ENCODE measurements around the gene NPPB. TPM values are rescaled to one million over a fixed set of nuclear protein-coding genes. Genes with fewer than 3 reads are reported as not detected.

The NPPB gene
- polyA plus RNA-seq, 1 donor from 2014 or later: not detected

DNA sequence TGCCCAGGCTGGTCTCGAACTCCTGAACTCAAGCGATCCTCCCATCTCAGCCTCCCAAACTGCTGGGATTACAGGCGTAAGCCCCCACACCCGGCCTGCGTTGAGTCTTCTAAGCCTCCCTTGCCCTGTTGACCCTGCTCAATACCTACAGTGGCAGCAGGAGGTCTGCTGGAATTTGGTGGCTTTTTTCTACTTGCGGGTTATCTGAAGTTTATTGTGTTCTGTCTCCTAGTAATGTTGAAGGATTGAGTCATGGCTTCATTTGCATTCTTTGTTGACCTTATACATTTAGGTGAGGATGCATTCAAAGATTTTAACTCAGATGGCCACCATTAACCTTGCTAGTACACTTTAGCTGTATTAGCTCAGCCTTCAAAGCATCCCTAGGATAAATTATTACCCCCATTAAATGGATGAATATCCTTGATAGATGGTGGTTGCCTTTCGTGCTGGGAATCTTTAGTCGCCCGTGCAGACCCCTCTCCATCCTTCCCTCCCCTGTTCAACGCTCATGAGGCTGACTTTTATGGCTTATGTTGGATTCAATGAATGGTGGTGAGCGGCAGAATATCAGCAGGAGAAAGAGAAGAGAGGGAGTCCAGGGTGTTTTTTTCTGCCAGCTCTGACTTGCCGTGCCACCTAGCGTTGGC lies 9.7 kb upstream of the NPPB start:
- no peak overlapping the region for H3K9ac ChIP-seq (ENCODE audit: low read length)
- H3F3A ChIP-seq (ENCODE audit: insufficient read depth, low read length, poor library complexity, severe bottlenecking): no peaks in the 10 kb centered on the region
- H3K79me2 ChIP-seq (replicated peaks; ENCODE audit: insufficient read depth, low read length): no peaks in the 10 kb centered on the region
- H3K36me3 ChIP-seq (ENCODE audit: insufficient read depth, low read length): no peaks in the 10 kb centered on the region
- no peaks in the 10 kb centered on the region for H3K9me3 ChIP-seq (ENCODE audit: low read length)
- H4K20me1 ChIP-seq (ENCODE audit: insufficient read depth): no peaks in the 10 kb centered on the region
- H3K9me2 ChIP-seq (ENCODE audit: insufficient read depth, low read length): no peaks in the 10 kb centered on the region
- TF ChIP-seq TAF1 (IDR thresholded peaks at IDR 0.05; ENCODE audit: low read depth): no peak
- TF ChIP-seq SMC3 (conservative IDR thresholded peaks at IDR 0.05; ENCODE audit: poor library complexity): no peak
- no peak for TF ChIP-seq RAD21 (conservative IDR thresholded peaks at IDR 0.05)
- TF ChIP-seq, protein P1, sequence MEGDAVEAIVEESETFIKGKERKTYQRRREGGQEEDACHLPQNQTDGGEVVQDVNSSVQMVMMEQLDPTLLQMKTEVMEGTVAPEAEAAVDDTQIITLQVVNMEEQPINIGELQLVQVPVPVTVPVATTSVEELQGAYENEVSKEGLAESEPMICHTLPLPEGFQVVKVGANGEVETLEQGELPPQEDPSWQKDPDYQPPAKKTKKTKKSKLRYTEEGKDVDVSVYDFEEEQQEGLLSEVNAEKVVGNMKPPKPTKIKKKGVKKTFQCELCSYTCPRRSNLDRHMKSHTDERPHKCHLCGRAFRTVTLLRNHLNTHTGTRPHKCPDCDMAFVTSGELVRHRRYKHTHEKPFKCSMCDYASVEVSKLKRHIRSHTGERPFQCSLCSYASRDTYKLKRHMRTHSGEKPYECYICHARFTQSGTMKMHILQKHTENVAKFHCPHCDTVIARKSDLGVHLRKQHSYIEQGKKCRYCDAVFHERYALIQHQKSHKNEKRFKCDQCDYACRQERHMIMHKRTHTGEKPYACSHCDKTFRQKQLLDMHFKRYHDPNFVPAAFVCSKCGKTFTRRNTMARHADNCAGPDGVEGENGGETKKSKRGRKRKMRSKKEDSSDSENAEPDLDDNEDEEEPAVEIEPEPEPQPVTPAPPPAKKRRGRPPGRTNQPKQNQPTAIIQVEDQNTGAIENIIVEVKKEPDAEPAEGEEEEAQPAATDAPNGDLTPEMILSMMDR (IDR thresholded peaks at IDR 0.05; ENCODE audit: poor library complexity, severe bottlenecking): no peak
- TF ChIP-seq EZH2 (IDR thresholded peaks at IDR 0.05; ENCODE audit: borderline replicate concordance, insufficient read depth, low read length, poor library complexity, severe bottlenecking): no peak
- TF ChIP-seq, protein P2, sequence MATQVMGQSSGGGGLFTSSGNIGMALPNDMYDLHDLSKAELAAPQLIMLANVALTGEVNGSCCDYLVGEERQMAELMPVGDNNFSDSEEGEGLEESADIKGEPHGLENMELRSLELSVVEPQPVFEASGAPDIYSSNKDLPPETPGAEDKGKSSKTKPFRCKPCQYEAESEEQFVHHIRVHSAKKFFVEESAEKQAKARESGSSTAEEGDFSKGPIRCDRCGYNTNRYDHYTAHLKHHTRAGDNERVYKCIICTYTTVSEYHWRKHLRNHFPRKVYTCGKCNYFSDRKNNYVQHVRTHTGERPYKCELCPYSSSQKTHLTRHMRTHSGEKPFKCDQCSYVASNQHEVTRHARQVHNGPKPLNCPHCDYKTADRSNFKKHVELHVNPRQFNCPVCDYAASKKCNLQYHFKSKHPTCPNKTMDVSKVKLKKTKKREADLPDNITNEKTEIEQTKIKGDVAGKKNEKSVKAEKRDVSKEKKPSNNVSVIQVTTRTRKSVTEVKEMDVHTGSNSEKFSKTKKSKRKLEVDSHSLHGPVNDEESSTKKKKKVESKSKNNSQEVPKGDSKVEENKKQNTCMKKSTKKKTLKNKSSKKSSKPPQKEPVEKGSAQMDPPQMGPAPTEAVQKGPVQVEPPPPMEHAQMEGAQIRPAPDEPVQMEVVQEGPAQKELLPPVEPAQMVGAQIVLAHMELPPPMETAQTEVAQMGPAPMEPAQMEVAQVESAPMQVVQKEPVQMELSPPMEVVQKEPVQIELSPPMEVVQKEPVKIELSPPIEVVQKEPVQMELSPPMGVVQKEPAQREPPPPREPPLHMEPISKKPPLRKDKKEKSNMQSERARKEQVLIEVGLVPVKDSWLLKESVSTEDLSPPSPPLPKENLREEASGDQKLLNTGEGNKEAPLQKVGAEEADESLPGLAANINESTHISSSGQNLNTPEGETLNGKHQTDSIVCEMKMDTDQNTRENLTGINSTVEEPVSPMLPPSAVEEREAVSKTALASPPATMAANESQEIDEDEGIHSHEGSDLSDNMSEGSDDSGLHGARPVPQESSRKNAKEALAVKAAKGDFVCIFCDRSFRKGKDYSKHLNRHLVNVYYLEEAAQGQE (IDR thresholded peaks at IDR 0.05; ENCODE audit: borderline replicate concordance): no peak
- TF ChIP-seq POLR2AphosphoS5 (IDR thresholded peaks at IDR 0.05): no peak
- no peak for TF ChIP-seq MXI1 (conservative IDR thresholded peaks at IDR 0.05; ENCODE audit: poor library complexity, severe bottlenecking)
- TF ChIP-seq EP300 (conservative IDR thresholded peaks at IDR 0.05; ENCODE audit: poor library complexity, severe bottlenecking): no peak
- H3K27me3 ChIP-seq (ENCODE audit: insufficient read depth, low read depth, low read length): no peaks in the 10 kb centered on the region
- H3K4me3 ChIP-seq (ENCODE audit: low read length): no peak overlapping the region
- H3K27ac ChIP-seq (ENCODE audit: low read length): no peak overlapping the region
- no peak overlapping the region for H2AFZ ChIP-seq (ENCODE audit: low read depth, low read length)
- no peak overlapping the region for H3K4me2 ChIP-seq (ENCODE audit: low read length)

DNA sequence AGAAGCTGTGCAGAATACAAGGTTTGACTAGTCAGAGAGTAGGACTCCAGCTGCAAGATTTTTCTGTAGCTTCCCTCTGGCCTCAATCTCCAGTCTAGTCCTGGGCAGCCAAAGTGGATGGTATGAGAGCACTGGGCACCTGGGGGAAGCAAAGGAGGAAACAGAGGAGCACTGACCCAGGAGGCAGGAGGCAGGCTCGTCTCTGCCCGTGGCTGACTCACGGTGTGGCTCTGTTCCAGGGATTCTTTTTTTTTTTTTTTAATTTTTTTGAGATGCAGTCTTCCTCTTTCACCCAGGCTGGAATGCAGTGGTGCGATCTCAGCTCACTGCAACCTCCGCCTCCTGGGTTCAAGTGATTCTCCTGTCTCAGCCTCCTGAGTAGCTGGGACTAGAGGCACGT lies 4.1 kb upstream of the NPPB start:
- peak overlapping the region; percentile 41 for H3K9ac ChIP-seq (ENCODE audit: low read length)
- no peaks in the 10 kb centered on the region for H3K9me3 ChIP-seq (ENCODE audit: low read length)
- H3K27me3 ChIP-seq (ENCODE audit: insufficient read depth, low read depth, low read length): peaks cover 38% of the 10 kb centered on the region
- TF ChIP-seq, protein P2 (IDR thresholded peaks at IDR 0.05; ENCODE audit: borderline replicate concordance): no peak
- TF ChIP-seq, protein P1 (IDR thresholded peaks at IDR 0.05; ENCODE audit: poor library complexity, severe bottlenecking): no peak
- TF ChIP-seq RAD21 (conservative IDR thresholded peaks at IDR 0.05): no peak
- TF ChIP-seq TAF1 (IDR thresholded peaks at IDR 0.05; ENCODE audit: low read depth): no peak
- TF ChIP-seq EZH2 (IDR thresholded peaks at IDR 0.05; ENCODE audit: borderline replicate concordance, insufficient read depth, low read length, poor library complexity, severe bottlenecking): no peak
- no peak for TF ChIP-seq EP300 (conservative IDR thresholded peaks at IDR 0.05; ENCODE audit: poor library complexity, severe bottlenecking)
- no peak for TF ChIP-seq MXI1 (conservative IDR thresholded peaks at IDR 0.05; ENCODE audit: poor library complexity, severe bottlenecking)
- TF ChIP-seq POLR2AphosphoS5 (IDR thresholded peaks at IDR 0.05): no peak
- no peak for TF ChIP-seq SMC3 (conservative IDR thresholded peaks at IDR 0.05; ENCODE audit: poor library complexity)
- no peaks in the 10 kb centered on the region for H3F3A ChIP-seq (ENCODE audit: insufficient read depth, low read length, poor library complexity, severe bottlenecking)
- H3K4me2 ChIP-seq (ENCODE audit: low read length): no peak overlapping the region
- peak overlapping the region; percentile 36 for H3K4me3 ChIP-seq (ENCODE audit: low read length)
- no peaks in the 10 kb centered on the region for H3K79me2 ChIP-seq (replicated peaks; ENCODE audit: insufficient read depth, low read length)
- no peaks in the 10 kb centered on the region for H3K36me3 ChIP-seq (ENCODE audit: insufficient read depth, low read length)
- H4K20me1 ChIP-seq (ENCODE audit: insufficient read depth): no peaks in the 10 kb centered on the region
- no peak overlapping the region for H2AFZ ChIP-seq (ENCODE audit: low read depth, low read length)
- peak overlapping the region; percentile 37 for H3K27ac ChIP-seq (ENCODE audit: low read length)
- no peaks in the 10 kb centered on the region for H3K9me2 ChIP-seq (ENCODE audit: insufficient read depth, low read length)

Measured in neural cell (in vitro differentiated cells).